PC-9 (cell line): ENCODE data around the gene BCAP29. TPM values are rescaled to one million over a fixed set of nuclear protein-coding genes. Genes with fewer than 3 reads are reported as not detected.

Experiments used
- BruUV-seq: library from RNA; stranded (reverse); fragments of 400-500 nt; replicated peaks from 2 replicates; lab custom pipeline; 2021; lab: Mats Ljungman, UMichigan
- CTCF ChIA-PET: fragments of 300-600 bp; sonication (Branson Sonifier 250); formaldehyde crosslinking; loops from one replicate; lab custom pipeline; 2022; ENCODE audit warnings: antibody characterized with exemption; lab: Charles Lee
- POLR2A ChIA-PET: fragments of 300-600 bp; sonication (Branson Sonifier 250); formaldehyde crosslinking; loops from one replicate; lab custom pipeline; 2022; ENCODE audit warnings: antibody characterized with exemption; ENCODE audit not compliant: unreplicated experiment; lab: Charles Lee
- DNase-seq, 2 experiments: peaks; one replicate each; pipeline versions ENCODE4 v3.0.0 to v3.0.0-alpha.2; 2015 to 2022; ENCODE audit warnings: mixed read lengths in 1 of 2
- H2AFZ ChIP-seq: fragments of 200-600 bp; sonication (generic); 2 replicates; pipeline ENCODE4 v1.8.1; 2017; ENCODE audit warnings: antibody characterized with exemption
- H3F3A ChIP-seq: fragments of 200-600 bp; sonication (generic); 2 replicates; pipeline ENCODE4 v1.8.1; 2017; ENCODE audit warnings: antibody characterized with exemption, mild to moderate bottlenecking, low read depth; ENCODE audit not compliant: insufficient read depth
- H3K27ac ChIP-seq: fragments of 200-600 bp; sonication (generic); 2 replicates; pipeline ENCODE4 v1.6.1; 2016; ENCODE audit warnings: mixed run types
- H3K27me3 ChIP-seq: fragments of 200-600 bp; sonication (generic); 2 replicates; pipeline ENCODE4 v1.6.1; 2016; ENCODE audit warnings: low read depth, mixed run types; ENCODE audit not compliant: insufficient read depth
- H3K36me3 ChIP-seq: fragments of 200-600 bp; sonication (generic); 2 replicates; pipeline ENCODE4 v1.6.1; 2016; ENCODE audit warnings: low read depth, mixed run types
- H3K4me1 ChIP-seq: fragments of 200-600 bp; sonication (generic); replicated peaks from 2 replicates; pipeline ENCODE4 v1.6.1; 2016; ENCODE audit warnings: mixed run types; ENCODE audit not compliant: insufficient read depth
- H3K4me2 ChIP-seq: fragments of 200-600 bp; sonication (generic); 2 replicates; pipeline ENCODE4 v1.6.1; 2017; ENCODE audit warnings: mixed run types
- H3K4me3 ChIP-seq: fragments of 200-600 bp; sonication (generic); 2 replicates; pipeline ENCODE4 v1.6.1; 2016; ENCODE audit warnings: mixed run types
- H3K79me2 ChIP-seq: fragments of 200-600 bp; sonication (generic); 2 replicates; pipeline ENCODE4 v1.6.1; 2017; ENCODE audit warnings: low read depth, mixed run types
- H3K9me2 ChIP-seq: fragments of 200-600 bp; sonication (generic); 2 replicates; pipeline ENCODE4 v1.8.1; 2017; ENCODE audit warnings: mild to moderate bottlenecking; ENCODE audit not compliant: insufficient read depth
- H3K9me3 ChIP-seq: fragments of 200-600 bp; sonication (generic); 2 replicates; pipeline ENCODE4 v1.8.1; 2016; ENCODE audit warnings: low read depth; ENCODE audit not compliant: insufficient read depth
- H4K20me1 ChIP-seq: fragments of 200-600 bp; sonication (generic); 2 replicates; pipeline ENCODE4 v1.8.1; 2017; ENCODE audit not compliant: insufficient read depth
- EZH2 ChIP-seq: fragments of 200-600 bp; sonication (generic); IDR thresholded peaks from 2 replicates; pipeline ENCODE4 v1.8.0; 2017; ENCODE audit warnings: antibody characterized with exemption, low read depth
- intact Hi-C: fragments of 100-400 bp; cut with micrococcal nuclease; formaldehyde crosslinking; loops from one replicate; pipeline ENCODE4 v1.10.0; 2022; ENCODE audit not compliant: unreplicated experiment
- total RNA-seq: library from RNA; stranded (reverse); gene quantifications from 2 replicates; pipeline ENCODE4 v1.2.3, GENCODE V29; 2021
- TF ChIP-seq, protein P1 (sequence below): fragments of 200-600 bp; sonication (generic); conservative IDR thresholded peaks from 2 replicates; pipeline ENCODE4 v1.6.1; 2017; ENCODE audit warnings: mixed run types, antibody characterized with exemption, mild to moderate bottlenecking, moderate library complexity

Gene BCAP29
- total RNA-seq, 1 experiment from 2014 or later, result 58.3 TPM

DNA sequence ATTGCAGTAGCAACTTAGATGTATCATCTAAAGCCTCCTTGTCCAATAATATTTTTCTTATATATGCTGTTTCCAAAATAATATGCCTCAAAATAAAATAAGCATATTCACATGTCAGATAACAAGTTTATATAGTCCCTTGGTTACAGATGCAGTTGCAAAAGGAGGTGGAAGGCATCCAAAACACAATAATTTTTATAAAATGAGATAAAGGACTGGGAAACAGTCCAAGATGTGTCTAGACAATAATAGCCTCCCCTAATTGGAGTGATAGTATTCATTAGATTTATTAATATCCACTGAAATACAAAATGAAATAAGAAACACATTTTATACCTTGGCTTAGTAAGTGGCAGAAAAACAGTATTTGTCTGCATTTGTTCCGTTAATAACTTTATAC lies 30.3 kb downstream of the BCAP29 start:
- BruUV-seq, result no TSS peak
- CTCF ChIA-PET, result no interaction called here
- no peak for DNase-seq

DNA sequence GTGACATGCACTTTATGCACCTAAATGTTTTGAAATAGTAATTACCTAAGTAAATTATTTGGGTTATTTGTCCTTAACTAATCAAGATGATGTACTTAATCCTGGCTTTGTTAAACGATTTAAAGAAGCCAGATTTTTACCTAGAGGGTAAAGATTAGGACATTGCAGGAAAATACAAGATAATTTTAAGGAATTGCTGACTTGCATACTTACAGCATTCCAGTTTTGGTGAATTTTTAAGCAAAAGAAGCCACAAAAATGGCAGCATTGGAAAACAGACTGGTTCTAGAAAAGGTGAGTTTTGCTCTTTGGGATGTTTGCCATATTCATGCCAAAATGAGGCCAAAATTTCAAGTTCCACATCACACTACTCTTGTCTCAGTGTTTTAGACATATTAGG lies 33.4 kb downstream of the BCAP29 start:
- POLR2A ChIA-PET, result no interaction called here
- H3K4me3 ChIP-seq, result no peak overlapping the region
- no peak overlapping the region for H2AFZ ChIP-seq
- H3K27ac ChIP-seq, result peak overlapping the region; percentile 48; the same call in 1 of the 2 replicates
- H3K9me2 ChIP-seq, result no peaks in the 10 kb centered on the region
- BruUV-seq, result no TSS peak
- intact Hi-C loops, result no loop called here
- H4K20me1 ChIP-seq, result no peaks in the 10 kb centered on the region
- H3K9me3 ChIP-seq, result no peaks in the 10 kb centered on the region
- peaks cover 44% of the 10 kb centered on the region for H3K4me1 ChIP-seq
- no peaks in the 10 kb centered on the region for H3K27me3 ChIP-seq
- CTCF ChIA-PET, result no interaction called here
- peak overlapping the region; percentile 35 for H3K4me2 ChIP-seq
- DNase-seq, result no peak
- no peaks in the 10 kb centered on the region for H3K79me2 ChIP-seq
- H3F3A ChIP-seq, result peaks cover 24% of the 10 kb centered on the region
- TF ChIP-seq, protein P1, sequence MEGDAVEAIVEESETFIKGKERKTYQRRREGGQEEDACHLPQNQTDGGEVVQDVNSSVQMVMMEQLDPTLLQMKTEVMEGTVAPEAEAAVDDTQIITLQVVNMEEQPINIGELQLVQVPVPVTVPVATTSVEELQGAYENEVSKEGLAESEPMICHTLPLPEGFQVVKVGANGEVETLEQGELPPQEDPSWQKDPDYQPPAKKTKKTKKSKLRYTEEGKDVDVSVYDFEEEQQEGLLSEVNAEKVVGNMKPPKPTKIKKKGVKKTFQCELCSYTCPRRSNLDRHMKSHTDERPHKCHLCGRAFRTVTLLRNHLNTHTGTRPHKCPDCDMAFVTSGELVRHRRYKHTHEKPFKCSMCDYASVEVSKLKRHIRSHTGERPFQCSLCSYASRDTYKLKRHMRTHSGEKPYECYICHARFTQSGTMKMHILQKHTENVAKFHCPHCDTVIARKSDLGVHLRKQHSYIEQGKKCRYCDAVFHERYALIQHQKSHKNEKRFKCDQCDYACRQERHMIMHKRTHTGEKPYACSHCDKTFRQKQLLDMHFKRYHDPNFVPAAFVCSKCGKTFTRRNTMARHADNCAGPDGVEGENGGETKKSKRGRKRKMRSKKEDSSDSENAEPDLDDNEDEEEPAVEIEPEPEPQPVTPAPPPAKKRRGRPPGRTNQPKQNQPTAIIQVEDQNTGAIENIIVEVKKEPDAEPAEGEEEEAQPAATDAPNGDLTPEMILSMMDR, result no peak
- no peak for TF ChIP-seq EZH2
- peaks cover 12% of the 10 kb centered on the region; the same call in 1 of the 2 replicates for H3K36me3 ChIP-seq

More for the DNA sequence above, 30.3 kb downstream of the BCAP29 start:
- Histone ChIP-seq H3K9me3 (no peaks in the 10 kb centered on the region), H3K27me3 (no peaks in the 10 kb centered on the region), H4K20me1 (no peaks in the 10 kb centered on the region), H3K27ac (no peak overlapping the region), H3K9me2 (no peaks in the 10 kb centered on the region), H3K4me3 (no peak overlapping the region), H2AFZ (no peak overlapping the region), H3K4me2 (no peak overlapping the region), H3K79me2 (no peaks in the 10 kb centered on the region), H3K36me3 (peaks cover 8% of the 10 kb centered on the region; the same call in 1 of the 2 replicates), H3F3A (peaks cover 24% of the 10 kb centered on the region), H3K4me1 (peaks cover 28% of the 10 kb centered on the region)
- TF ChIP-seq, protein P1, result no peak
- TF ChIP-seq EZH2, result no peak
- POLR2A ChIA-PET, result no interaction called here
- intact Hi-C loops, result no loop called here

DNA sequence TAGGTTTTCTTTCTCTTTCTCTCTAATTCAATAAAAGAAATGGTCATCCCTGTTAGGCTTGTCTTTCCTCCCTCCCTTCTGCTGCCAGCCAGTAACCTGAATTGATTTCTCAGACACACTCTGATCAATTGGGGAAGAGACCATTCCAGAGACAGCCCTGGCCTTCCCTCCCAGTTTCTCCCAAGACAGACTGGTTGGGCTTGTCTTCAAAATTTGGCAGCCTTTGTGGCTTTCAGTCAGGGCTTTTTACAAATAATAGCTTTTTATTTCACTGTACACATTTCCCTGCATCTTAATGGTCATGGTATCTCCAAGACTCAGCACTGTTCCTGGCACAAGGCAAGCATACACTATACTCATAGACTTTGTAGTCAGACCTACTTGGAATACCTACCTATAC lies 33.9 kb downstream of the BCAP29 start:
- peaks cover 24% of the 10 kb centered on the region for H3F3A ChIP-seq
- H3K9me2 ChIP-seq, result no peaks in the 10 kb centered on the region
- no TSS peak for BruUV-seq
- H3K79me2 ChIP-seq, result no peaks in the 10 kb centered on the region
- peaks cover 14% of the 10 kb centered on the region; the same call in 1 of the 2 replicates for H3K36me3 ChIP-seq
- H4K20me1 ChIP-seq, result no peaks in the 10 kb centered on the region
- H3K27ac ChIP-seq, result peak overlapping the region; percentile 48
- H3K4me3 ChIP-seq, result no peak overlapping the region
- H3K4me1 ChIP-seq, result peaks cover 44% of the 10 kb centered on the region
- no peak overlapping the region for H2AFZ ChIP-seq
- H3K4me2 ChIP-seq, result peak overlapping the region; percentile 35
- TF ChIP-seq, protein P1, result no peak
- TF ChIP-seq EZH2, result no peak
- ChIA-PET CTCF (no interaction called here), POLR2A (no interaction called here)
- no peaks in the 10 kb centered on the region for H3K27me3 ChIP-seq
- no peak for DNase-seq
- intact Hi-C loops, result no loop called here
- no peaks in the 10 kb centered on the region for H3K9me3 ChIP-seq
